ENCODE data around the gene SPEM1.

SPEM1 gene

DNA sequence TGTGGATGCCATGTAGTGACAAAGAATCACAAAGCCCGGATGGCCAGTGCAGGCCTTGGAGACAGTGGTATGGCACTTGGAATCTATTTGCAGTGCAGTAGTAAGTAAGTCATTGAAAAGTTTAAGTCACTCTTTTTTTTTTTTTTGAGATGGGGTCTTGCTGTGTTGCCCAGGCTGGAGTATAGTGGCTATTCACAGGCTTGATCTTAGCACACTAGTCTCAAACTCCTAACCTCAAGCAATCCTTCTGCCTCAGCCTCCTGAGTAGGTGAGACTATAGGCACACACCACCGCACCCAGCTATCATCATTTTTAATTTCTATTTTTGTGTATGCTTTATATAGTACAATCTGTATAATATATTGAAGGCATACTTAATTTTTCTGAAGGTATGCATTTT lies 21.5 kb upstream of the SPEM1 start:
- DNase-seq (ENCODE audit: low spot score): no peak

DNA sequence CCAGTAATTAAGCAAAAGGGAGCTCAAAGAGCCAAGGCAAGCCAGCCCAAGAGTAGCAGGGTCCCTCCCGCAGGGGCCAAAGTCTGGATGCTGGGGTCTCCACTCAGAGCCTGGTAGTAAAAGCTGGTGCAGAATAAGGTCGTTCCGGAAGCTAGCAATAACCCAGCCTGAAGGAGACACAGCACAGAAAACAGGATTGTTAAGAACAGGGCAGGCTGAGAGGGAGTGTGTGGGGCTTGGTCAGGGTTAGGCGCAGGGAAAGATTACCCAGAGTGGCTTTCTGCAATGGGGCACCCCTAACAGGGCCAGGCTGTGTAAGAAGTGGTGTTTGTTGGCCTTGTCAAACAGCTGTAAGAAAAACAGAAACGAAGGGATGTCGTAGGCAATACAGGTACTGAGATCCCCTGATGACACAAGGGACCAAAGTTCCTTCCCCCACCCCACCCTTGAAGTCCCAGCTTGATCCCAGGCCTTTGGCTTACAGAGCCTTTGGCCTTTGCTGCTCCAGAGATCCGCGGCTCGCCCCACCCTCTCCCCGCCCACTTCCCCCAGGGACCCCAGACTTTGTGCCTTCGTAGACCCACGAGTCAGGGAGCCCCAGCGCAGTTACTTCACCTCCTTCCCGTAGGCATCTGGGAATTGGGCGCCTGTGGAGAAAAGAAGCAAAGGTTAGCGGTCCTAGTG lies 16.9 kb upstream of the SPEM1 start:
- DNase-seq (ENCODE audit: low spot score): no peak

DNA sequence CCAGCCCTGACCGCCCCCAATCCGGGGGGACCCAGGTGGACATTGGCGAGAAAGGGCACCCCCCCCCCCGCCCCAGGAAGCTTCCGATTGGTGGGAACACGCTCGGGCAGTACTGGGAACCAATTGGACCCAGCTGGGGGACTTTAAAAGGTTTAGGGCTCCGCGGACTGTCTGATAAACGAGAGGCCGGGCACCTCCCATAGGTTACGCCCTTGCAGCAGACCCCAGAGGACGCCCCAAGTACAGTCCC lies 16.5 kb upstream of the SPEM1 start:
- no peak for DNase-seq (ENCODE audit: low spot score)

DNA sequence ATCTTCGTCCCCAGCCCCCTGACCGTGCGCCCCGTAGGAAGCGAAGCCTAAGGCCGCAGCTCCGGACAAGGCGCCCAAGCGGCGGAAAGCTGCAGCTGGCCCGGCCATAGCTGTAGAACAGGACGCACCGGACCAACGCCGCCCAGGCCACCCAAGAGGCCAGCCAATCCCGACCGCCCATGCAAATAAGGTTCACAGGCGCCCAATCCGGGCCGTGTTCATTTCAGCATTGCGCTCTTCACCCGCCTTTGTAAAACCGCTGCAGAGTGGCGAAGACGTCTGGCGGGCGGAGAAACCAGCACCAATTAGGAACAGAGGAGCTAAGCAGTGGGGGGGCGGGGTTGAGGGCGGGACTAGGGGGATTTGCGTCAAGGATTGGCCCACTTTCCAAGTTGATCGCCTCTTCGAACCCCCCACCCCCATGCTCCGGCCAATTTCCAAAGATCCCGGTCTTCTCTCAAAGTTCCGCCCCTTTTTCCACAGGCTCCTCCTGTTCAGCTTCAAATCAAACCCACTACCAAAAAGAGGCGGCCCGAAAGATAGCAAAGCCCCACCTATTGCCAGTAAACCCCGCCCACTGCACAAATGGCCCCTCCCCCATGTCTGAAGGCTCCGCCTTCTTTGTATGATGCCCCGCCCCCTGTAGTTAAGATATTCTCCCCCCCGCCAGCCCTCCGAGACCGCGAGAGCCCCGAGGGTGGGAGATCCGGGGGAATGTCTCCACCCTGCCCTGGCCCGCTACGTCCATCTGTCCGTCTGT lies 16.0 kb upstream of the SPEM1 start, which contains the start of gene TMEM256:
Gene TMEM256, minus strand, starts transcription at position 121 of the 760 bp plus-strand sequence. Its CDS starts 13 bp downstream, at position 108.
- peak; percentile 100 for DNase-seq (ENCODE audit: low spot score)

DNA sequence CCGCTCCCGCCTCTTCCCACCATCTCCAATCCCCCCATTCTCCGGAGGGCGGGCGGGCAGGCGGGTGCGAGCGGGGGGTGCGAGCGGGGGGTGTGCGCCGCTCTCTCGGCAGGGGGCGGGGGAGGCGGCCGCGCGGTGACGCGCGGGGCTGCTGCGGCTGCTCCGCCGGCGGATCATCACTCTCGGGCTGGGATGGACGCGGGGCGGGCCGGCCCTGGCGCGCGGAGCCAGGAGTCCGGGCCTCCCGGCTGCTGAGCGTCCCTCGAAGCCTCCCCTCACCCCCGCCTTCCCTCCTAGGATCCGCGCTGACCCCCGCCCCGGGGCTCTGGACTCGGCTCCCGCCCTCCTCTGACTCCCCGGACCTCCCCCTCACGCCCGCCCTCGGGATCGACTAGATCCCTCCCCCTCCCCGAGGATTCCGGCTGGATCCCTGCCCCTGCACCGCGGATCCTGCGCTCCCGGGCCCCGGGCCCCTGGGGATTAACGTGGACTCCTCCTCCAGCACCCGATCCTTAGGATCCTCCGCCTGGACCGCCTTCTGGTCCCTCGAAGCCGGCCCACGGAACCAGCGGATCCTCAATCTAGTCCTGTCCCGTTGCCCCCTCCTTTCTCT lies 15.3 kb upstream of the SPEM1 start:
- no peak for DNase-seq (ENCODE audit: low spot score)

DNA sequence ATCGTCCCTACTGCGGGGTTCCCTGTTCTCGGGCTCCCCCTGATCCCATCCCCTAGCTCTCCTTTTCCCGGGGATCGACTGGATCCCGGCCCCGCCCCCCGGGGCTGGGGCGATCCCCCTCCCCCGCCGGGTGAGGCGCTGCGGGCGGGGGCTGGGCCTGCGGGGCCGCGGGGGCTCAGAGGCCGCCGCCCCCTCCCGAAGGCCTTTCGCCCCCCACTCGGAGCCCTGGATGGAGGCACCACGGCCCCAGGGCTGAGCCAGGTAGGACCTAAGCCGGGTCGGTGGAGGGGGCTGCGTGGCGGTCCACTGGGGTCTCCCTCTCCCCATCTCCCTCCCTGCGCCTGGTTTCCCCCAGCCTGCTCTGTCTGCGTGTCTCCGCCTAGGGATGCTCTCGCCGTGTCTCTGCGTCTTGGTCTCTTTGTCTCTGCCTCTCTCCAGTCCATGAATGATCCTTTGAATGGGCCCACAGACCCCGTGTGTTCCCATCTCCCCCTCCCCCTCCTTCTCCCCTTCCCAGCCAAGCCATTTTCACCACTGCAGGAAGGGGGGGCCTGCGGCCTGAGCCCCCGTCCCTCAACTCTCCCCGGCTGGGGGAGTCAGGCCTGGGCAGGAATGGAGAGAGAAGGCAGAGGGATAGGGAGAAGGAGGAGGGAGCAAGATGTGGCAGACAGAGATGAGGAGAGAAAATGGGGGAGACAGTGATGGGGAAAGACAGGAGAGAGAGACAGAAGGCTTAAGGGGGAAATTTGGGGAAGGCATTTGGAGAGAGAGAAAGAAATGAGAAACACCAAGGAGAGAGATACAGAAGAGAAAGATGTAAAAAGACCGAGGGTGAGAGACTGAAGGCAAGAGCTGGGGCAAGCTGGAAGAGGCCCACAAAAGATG lies 14.5 kb upstream of the SPEM1 start:
- peak; percentile 38 for DNase-seq (ENCODE audit: low spot score)

DNA sequence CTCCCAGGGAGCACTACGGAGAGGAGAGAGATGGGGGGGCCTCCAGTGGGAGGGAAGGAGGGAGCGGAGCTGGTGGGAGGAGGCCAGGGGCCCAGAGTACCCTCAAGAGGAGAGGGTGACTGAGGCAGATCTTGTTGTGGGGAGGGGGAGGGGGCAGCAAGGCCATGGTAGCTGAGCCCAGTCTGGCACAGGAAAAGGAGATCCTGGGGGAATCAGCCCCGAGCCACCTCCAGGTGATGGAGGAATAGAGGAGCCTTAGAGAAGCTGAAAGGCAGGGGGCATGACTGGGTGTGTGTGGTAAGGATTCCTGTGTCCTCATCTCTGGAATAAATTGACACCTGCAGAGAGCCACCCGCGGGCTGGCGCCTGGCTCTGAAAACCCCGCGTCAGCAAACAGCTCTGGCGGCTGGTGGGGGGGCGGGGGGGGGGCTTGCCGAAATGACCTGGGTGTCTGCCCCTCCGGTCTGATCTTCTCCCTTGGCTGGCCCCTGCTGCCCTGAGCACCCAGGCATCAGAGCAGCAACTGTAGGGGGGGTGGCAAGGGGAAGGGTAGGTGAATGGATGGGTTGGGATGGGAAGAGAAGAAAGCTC lies 13.8 kb upstream of the SPEM1 start:
- DNase-seq (ENCODE audit: low spot score): no peak

DNA sequence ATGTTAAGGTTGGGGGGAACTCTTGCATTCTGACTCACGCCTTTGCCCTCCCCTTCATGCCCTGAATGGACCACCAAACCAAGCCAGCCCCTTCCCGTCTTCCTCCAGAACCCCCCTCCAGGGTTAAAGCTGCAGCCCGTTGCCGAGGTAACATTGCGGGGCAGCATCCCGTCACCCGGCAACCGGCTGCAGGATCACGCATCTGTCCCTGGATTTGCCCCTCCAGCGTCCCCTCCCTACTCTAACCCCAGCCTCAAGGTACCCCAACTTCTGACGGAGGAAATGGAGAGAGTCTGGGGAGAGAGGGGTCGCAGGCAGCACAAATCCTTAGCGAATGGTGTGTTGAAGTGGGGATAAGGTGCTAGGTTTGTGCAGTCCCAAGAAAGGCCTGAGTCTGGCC lies 13.0 kb upstream of the SPEM1 start:
- DNase-seq (ENCODE audit: low spot score): no peak

DNA sequence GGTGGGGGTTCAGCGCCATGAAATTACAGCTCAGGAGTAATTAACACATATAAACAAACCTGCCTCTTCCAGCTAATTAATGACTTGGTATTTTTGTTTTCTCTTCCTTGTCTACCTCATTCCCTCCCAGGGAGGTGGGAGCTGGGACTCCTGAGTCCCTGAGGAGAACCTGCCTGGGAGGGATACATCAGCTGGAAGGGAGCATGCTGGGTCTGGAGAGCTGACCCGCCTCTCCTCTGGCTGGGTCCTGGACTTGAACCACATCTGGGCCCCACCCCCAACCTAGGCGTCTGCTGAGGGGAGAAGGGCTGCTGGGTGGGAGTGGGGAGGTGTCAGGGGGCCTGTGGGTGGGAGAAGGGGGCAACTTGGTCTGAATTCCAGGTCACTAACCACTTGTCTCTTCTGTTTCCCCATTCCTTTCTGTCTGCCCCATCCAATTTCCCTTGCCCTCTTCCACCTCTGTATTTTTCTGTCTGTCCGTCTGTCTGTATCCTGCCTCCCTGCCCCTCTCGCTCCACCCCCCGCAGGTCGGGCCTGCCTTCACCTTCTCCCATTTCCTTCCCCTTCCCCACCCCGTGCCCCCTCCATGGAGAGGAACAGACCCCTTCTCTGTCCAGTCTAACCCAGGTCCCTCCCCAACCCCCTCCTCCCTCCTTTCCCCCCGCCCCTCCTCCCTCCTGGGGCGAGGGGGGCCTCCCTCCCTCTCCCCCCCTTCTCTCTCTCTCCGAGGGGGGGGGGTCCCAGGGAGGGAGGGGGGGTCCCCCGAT lies 12.5 kb upstream of the SPEM1 start, which contains the start of gene NLGN2:
Gene NLGN2, plus strand, starts transcription at position 361 of the 767 bp plus-strand sequence. CDS start 411 bp downstream, outside the sequence.
- DNase-seq (ENCODE audit: low spot score): no peak

DNA sequence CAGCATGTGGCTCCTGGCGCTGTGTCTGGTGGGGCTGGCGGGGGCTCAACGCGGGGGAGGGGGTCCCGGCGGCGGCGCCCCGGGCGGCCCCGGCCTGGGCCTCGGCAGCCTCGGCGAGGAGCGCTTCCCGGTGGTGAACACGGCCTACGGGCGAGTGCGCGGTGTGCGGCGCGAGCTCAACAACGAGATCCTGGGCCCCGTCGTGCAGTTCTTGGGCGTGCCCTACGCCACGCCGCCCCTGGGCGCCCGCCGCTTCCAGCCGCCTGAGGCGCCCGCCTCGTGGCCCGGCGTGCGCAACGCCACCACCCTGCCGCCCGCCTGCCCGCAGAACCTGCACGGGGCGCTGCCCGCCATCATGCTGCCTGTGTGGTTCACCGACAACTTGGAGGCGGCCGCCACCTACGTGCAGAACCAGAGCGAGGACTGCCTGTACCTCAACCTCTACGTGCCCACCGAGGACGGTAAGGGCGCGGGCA lies 11.8 kb upstream of the SPEM1 start:
- no peak for DNase-seq (ENCODE audit: low spot score)

DNA sequence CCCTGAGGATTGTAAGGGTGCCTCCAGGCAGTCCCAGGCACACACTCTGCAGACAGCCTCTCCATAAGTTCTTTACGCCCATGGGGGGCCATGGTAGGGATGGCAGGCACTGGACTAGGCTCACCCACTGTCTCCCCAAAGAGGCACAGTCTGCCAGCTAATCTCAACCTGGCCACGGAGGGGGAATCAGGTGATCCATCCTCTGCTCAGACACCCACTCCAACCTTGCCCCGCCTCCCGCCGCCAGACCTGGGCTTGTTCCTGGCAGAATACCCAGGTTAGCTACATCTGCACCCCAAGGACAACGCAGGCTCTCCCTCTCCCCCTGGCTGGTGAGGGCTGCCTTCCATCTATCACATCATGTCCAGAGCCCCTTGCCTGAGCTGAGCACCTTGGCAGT lies 11.3 kb upstream of the SPEM1 start:
- no peak for DNase-seq (ENCODE audit: low spot score)

DNA sequence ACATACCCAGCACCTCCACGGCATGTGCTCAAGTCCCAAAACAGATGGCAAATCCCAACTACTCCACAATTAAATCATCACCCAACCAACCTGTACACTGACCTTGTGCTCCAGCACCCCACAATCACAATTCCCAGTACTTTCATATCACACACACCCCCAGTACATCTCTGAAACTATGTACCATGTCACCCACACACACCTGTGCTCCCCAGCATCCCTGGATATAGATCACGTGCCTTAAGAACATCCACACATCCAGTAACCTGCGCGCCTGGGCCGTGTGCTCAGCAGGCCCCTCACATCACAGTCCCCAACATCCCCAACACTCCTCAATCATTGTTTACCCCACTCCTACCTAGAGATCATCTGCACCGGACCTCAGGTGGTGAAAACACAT lies 10.4 kb upstream of the SPEM1 start:
- DNase-seq (ENCODE audit: low spot score): no peak

DNA sequence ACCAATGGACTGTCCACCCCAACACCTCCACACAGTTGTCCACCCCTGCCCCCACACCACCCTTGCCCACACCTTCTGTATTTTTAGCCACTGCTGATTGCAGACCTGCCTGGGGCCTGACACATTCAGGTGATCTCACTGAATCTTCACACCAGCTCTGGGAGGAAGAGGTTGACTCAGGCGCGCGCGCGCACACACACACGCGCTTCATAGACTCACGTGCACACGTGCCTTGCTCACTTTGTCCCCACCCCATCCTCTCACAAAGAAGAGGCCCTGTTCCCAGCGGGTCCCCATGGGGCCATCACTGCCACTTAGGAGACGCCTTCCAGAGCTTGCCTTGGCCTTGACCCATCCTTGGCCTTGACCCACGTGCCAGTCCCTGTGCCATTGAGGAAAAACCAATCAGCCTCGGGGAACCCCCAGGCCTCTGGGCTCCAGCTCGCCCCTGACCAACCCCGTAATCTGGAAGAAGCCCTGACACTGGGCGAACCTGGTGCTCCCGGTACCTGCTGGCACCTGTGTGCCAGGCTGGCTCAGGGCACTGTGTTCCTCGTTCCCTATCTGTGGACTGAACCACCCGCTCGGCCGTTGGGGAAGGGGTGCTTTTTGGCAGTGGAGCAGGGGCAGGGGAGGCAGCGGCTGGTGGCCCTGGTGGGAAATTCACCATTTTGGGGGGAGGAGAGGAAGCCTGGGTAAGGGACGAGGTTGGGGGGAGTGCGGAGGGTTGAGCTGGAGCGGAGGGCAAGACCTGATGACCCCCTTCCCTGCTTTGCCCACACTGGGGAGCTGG lies 9.3 kb upstream of the SPEM1 start:
- DNase-seq (ENCODE audit: low spot score): no peak

DNA sequence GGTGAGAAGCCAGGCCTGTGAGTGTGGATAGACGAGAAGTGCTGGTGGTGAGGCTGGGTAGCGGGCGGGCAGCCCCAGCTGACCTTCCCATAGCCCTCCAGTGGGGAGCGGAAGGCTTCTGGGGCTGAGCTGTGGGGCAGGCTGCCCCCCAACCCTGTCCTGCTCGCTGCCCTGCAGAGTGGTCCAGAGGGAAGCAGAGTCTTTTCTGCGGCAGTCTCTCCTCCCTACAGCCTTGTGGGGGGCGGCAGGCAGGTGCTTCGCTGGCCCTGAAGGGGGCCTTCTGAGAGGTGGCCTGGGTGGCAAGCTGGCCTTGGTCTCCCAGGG lies 8.7 kb upstream of the SPEM1 start:
- DNase-seq (ENCODE audit: low spot score): no peak

DNA sequence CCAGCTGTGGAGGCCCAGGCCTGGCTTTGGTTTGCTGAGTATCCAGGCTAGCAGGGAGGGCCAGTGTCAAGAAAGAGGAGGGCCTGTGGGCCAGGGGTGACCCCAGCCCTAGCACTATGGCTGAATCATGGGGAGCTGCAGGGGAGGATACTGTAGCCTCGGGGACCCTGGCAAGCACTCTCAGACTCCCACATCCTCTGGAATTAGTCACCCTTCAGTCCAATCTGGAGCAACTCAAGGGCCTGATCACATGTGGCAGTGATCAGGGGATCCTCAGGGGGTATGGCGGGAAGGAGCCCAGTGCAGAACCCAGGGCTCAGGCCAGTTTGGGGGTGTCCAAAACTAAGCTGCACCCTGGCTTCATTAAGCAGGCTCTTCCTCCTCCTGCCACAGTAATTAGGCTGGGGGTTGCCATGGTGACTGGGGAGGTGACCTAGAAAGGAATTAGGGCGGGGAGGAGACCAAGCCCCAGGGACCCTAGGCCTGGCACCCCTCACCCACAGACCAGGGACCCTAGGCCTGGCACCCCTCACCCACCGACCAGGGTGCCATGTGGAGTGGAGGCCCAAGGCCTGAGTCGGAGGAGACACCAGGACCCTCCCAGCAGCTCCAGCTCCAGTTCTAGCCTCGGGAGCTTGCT lies 6.7 kb upstream of the SPEM1 start:
- no peak for DNase-seq (ENCODE audit: low spot score)

DNA sequence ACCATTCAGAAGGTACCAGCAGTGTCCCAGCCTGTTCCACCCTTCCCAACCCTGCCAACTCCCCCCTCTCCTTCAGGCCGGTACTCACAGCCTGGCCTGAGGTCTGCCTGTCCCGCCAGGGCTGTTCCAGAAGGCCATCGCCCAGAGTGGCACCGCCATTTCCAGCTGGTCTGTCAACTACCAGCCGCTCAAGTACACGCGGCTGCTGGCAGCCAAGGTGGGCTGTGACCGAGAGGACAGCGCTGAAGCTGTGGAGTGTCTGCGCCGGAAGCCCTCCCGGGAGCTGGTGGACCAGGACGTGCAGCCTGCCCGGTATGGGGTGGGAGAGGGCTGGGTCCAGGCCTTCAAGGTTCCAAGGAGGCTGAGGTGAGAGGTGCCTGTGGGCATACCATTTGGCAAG lies 5.3 kb upstream of the SPEM1 start:
- DNase-seq (ENCODE audit: low spot score): no peak

DNA sequence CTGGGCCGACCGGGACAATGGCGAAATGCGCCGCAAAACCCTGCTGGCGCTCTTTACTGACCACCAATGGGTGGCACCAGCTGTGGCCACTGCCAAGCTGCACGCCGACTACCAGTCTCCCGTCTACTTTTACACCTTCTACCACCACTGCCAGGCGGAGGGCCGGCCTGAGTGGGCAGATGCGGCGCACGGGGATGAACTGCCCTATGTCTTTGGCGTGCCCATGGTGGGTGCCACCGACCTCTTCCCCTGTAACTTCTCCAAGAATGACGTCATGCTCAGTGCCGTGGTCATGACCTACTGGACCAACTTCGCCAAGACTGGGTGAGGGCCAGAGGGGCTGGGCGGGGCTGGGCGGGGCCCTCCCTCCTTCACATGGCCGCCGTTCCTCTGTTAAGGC lies 4.3 kb upstream of the SPEM1 start:
- DNase-seq (ENCODE audit: low spot score): no peak

DNA sequence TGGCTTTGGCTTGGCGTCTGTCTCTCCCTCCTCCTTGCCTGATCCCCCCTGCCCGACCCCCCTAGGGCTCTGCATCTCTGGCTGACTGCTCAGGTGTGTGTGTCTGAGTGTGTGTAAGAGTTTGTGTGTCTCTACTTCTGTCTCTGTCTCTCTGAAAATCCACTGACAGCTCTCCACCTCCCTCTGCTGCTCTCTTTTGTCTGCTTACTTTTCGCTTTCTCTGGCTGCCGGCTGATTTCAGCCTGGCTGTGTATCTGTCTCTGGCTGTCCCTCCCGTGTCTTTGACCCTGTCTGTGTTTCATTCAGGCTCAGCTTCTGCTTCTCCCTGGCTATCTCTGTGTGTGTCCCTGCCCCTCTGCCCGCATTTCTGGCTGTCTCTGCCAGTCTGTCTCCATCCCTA lies 3.8 kb upstream of the SPEM1 start:
- DNase-seq (ENCODE audit: low spot score): no peak

DNA sequence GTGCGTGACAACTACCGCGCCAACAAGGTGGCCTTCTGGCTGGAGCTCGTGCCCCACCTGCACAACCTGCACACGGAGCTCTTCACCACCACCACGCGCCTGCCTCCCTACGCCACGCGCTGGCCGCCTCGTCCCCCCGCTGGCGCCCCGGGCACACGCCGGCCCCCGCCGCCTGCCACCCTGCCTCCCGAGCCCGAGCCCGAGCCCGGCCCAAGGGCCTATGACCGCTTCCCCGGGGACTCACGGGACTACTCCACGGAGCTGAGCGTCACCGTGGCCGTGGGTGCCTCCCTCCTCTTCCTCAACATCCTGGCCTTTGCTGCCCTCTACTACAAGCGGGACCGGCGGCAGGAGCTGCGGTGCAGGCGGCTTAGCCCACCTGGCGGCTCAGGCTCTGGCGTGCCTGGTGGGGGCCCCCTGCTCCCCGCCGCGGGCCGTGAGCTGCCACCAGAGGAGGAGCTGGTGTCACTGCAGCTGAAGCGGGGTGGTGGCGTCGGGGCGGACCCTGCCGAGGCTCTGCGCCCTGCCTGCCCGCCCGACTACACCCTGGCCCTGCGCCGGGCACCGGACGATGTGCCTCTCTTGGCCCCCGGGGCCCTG lies 3.0 kb upstream of the SPEM1 start:
- DNase-seq (ENCODE audit: low spot score): no peak

Measured in globus pallidus (tissue), 1 donor.